ENCODE data around the gene DYNLT2B.

DNA sequence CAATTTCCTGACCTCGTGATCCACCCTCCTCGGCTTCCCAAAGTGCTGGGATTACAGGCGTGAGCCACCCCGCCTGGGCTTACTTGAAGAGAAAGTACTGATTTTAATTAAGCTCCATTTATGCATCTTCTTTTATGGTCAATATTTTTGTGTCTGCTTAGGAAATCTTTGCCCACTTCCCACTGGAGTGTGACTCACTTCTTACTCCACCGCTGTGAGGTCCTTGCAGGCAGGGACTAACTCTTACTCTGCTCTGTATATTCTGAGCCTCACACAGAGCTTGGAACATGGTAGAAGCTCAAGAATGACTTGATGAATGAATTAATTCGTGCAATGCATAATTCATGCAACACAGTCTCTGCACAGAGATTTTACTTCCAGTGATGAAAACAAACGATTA, 23.1 kb upstream of the DYNLT2B start:
- TF ChIP-seq TAF1 (IDR thresholded peaks at IDR 0.05; ENCODE audit: low read depth, low read length) (no peak), POLR2AphosphoS5 (IDR thresholded peaks at IDR 0.05; ENCODE audit: low read depth, low read length) (no peak), SPI1 (IDR thresholded peaks at IDR 0.05; ENCODE audit: low read depth, low read length) (no peak), POLR2A (IDR thresholded peaks at IDR 0.05; ENCODE audit: low read depth, low read length) (no peak), POU2F2 (IDR thresholded peaks at IDR 0.05; ENCODE audit: low read depth, low read length) (no peak), PAX5 (IDR thresholded peaks at IDR 0.05; ENCODE audit: insufficient read depth, low read length, severe bottlenecking) (no peak)
